ENCODE results near the gene RBP2.

Gene RBP2

GRCh38 chr3:139480585-139480984 lies 4.3 kb upstream of the RBP2 start:
- no peak for DNase-seq

GRCh38 chr3:139477710-139478640 lies 1.7 kb upstream of the RBP2 start:
- no peak for DNase-seq

GRCh38 chr3:139473155-139473771 lies 3.1 kb downstream of the RBP2 start:
- no peak for DNase-seq

- DNase-seq, result no peak
These were observed 3.8 kb downstream of the RBP2 start for GRCh38 chr3:139472380-139473010.

- DNase-seq, result no peak
These were observed 6.1 kb downstream of the RBP2 start for GRCh38 chr3:139470199-139470598.

GRCh38 chr3:139468399-139468798 lies 7.9 kb downstream of the RBP2 start:
- peak; percentile 18 for DNase-seq

GRCh38 chr3:139466360-139466759 lies 10.0 kb downstream of the RBP2 start:
- DNase-seq, result no peak

- no peak for DNase-seq
These were observed 10.7 kb downstream of the RBP2 start for GRCh38 chr3:139465636-139466035.

- no peak for DNase-seq
These were observed 12.8 kb downstream of the RBP2 start for GRCh38 chr3:139463466-139463865.

- DNase-seq, result no peak
These were observed 15.8 kb downstream of the RBP2 start for GRCh38 chr3:139460529-139460928.

GRCh38 chr3:139460076-139460475 lies 16.2 kb downstream of the RBP2 start:
- DNase-seq, result no peak

GRCh38 chr3:139458348-139458747 lies 18.0 kb downstream of the RBP2 start:
- no peak for DNase-seq

GRCh38 chr3:139457066-139457465 lies 19.2 kb downstream of the RBP2 start:
- DNase-seq, result no peak

- no peak for DNase-seq
These were observed 19.9 kb downstream of the RBP2 start for GRCh38 chr3:139456386-139456785.

GRCh38 chr3:139455855-139456254 lies 20.5 kb downstream of the RBP2 start:
- peak; percentile 70 for DNase-seq

- no peak for DNase-seq
These were observed 21.1 kb downstream of the RBP2 start for GRCh38 chr3:139455206-139455605.

- DNase-seq, result no peak
These were observed 22.0 kb downstream of the RBP2 start for GRCh38 chr3:139454346-139454745.

GRCh38 chr3:139450159-139450558 lies 26.2 kb downstream of the RBP2 start:
- DNase-seq, result no peak

GRCh38 chr3:139449566-139449965 lies 26.8 kb downstream of the RBP2 start:
- no peak for DNase-seq

GRCh38 chr3:139448104-139448503 lies 28.2 kb downstream of the RBP2 start:
- DNase-seq, result no peak

- no peak for DNase-seq
These were observed 28.8 kb downstream of the RBP2 start for GRCh38 chr3:139447486-139447885.

- DNase-seq, result no peak
These were observed 31.9 kb downstream of the RBP2 start for GRCh38 chr3:139444446-139444845.

GRCh38 chr3:139443186-139443585 lies 33.1 kb downstream of the RBP2 start:
- no peak for DNase-seq

- DNase-seq, result no peak
These were observed 34.7 kb downstream of the RBP2 start for GRCh38 chr3:139441656-139442055.
